Kidney (tissue), 14 donors: ENCODE results near the gene SWI5. TPM values are rescaled to one million over a fixed set of nuclear protein-coding genes. Genes with fewer than 3 reads are reported as not detected.

Experiments used
- DNase-seq, 5 donors: peaks; one replicate each; pipeline ENCODE4 v3.0.0-alpha.2; 2013 to 2020
- FAIRE-seq: peaks from 2 replicates; lab custom pipeline; 2012; peaks lifted over from hg19 to GRCh38; lab: Jason Lieb, UNC
- H3K27ac ChIP-seq, 2 donors: one replicate each; pipeline ENCODE4 v1.7.0; 2013; ENCODE audit warnings: low read depth in 2 of 2, low read length in 2 of 2, inconsistent platforms in 1 of 2
- H3K27me3 ChIP-seq: one replicate; pipeline ENCODE4 v1.7.1; 2013; ENCODE audit warnings: low read length, inconsistent platforms; ENCODE audit not compliant: control insufficient read depth, insufficient read depth
- H3K36me3 ChIP-seq, 3 donors: one replicate each; pipeline versions ENCODE4 v1.7.0 to v1.7.1; 2013; ENCODE audit warnings: low read length in 3 of 3, control low read depth in 1 of 3, inconsistent platforms in 1 of 3; ENCODE audit not compliant: insufficient read depth in 3 of 3, control insufficient read depth in 2 of 3
- H3K4me1 ChIP-seq, 3 donors: one replicate each; pipeline versions ENCODE4 v1.7.0 to v1.7.1; 2013; ENCODE audit warnings: low read length in 3 of 3, inconsistent platforms in 1 of 3, low read depth in 1 of 3; ENCODE audit not compliant: control insufficient read depth in 2 of 3, insufficient read depth in 2 of 3
- H3K4me3 ChIP-seq, 3 donors: one replicate each; pipeline versions ENCODE4 v1.7.0 to v1.8.1; 2013; ENCODE audit warnings: low read length in 3 of 3, control low read depth in 1 of 3, inconsistent platforms in 1 of 3
- H3K9ac ChIP-seq, 3 donors: one replicate each; pipeline versions ENCODE4 v1.7.0 to v1.7.1; 2013; ENCODE audit warnings: low read length in 3 of 3, control low read depth in 1 of 3, inconsistent platforms in 1 of 3
- H3K9me3 ChIP-seq, 3 donors: one replicate each; pipeline versions ENCODE4 v1.7.0 to v1.7.1; 2013; ENCODE audit warnings: low read length in 3 of 3, control low read depth in 1 of 3, inconsistent platforms in 1 of 3; ENCODE audit not compliant: control insufficient read depth in 2 of 3, insufficient read depth in 1 of 3
- CTCF ChIP-seq: IDR thresholded peaks from 3 replicates; pipeline ENCODE4 v1.5.1; 2012; ENCODE audit warnings: mild to moderate bottlenecking, moderate library complexity, borderline replicate concordance; ENCODE audit not compliant: insufficient read depth; ENCODE audit errors: extremely low read depth
- intact Hi-C: fragments of 100-400 bp; cut with DNase I; formaldehyde crosslinking; loops from one replicate; pipeline ENCODE4 v1.11.1; 2022
- polyA plus RNA-seq: library from polyadenylated mRNA; stranded (reverse); fragments of 350-450 nt; fragmentation: Illumina TruSeq; extraction: RNeasy Lipid Tissue Mini Kit (QIAGEN cat#74804); gene quantifications from one replicate; pipeline ENCODE4 v1.2.3, GENCODE V29; 2014; ENCODE audit warnings: low read depth, low replicate concordance; ENCODE audit not compliant: insufficient read depth
- total RNA-seq: library from RNA; stranded (reverse); fragmentation: NEBNext Ultra II Directional; extraction: Animal tissue kit (Norgen Biotek cat#: 25700); gene quantifications from one replicate; pipeline ENCODE4 v1.2.1, GENCODE V29; 2021
- donor health status: control.
- donor health status: control.
- donor health status: control.
- donor health status: control.
- donor health status: control.
- donor health status: DM: yes; HTN: yes; CAD: no.
- donor health status: Normal renal cell carcinoma (clear cell type).

Gene SWI5
- total and polyA plus RNA-seq, 2 donors from 2014 or later: 20.3 to 67.8 TPM

- Histone ChIP-seq H3K4me3 (no peak overlapping the region), H3K36me3 (peaks cover 5 to 43% (median 33%) of the 10 kb centered on the region in 3 donors)
- DNase-seq: peak in 1 of 5 donors; percentile 59
These were observed 18.2 kb upstream of the SWI5 start for GRCh38 chr9:128257907-128258306.

GRCh38 chr9:128258326-128258725, 17.8 kb upstream of the SWI5 start:
- FAIRE-seq (no peak), DNase-seq (peak in 1 of 5 donors; percentile 42)
- no peaks in the 10 kb centered on the region for H3K9me3 ChIP-seq
- TF ChIP-seq CTCF: no peak
- H3K27ac ChIP-seq: no peak overlapping the region
- H3K4me3 ChIP-seq: no peak overlapping the region
- no peaks in the 10 kb centered on the region for H3K27me3 ChIP-seq
- no peaks in the 10 kb centered on the region for H3K4me1 ChIP-seq
- intact Hi-C loops: no loop called here
- H3K36me3 ChIP-seq: peaks cover 5 to 45% (median 34%) of the 10 kb centered on the region in 3 donors
- H3K9ac ChIP-seq: no peak overlapping the region

More at GRCh38 chr9:128257907-128258306, 18.2 kb upstream of the SWI5 start:
- TF ChIP-seq CTCF: no peak
- no peak for FAIRE-seq
- intact Hi-C loops: no loop called here
- Histone ChIP-seq H3K9me3 (no peaks in the 10 kb centered on the region), H3K27ac (no peak overlapping the region), H3K9ac (no peak overlapping the region), H3K27me3 (no peaks in the 10 kb centered on the region), H3K4me1 (no peaks in the 10 kb centered on the region)

GRCh38 chr9:128259156-128259555, 16.9 kb upstream of the SWI5 start:
- Histone ChIP-seq H3K4me3 (no peak overlapping the region), H3K27me3 (no peaks in the 10 kb centered on the region), H3K27ac (no peak overlapping the region), H3K36me3 (peaks cover 5 to 45% (median 34%) of the 10 kb centered on the region in 3 donors), H3K4me1 (no peaks in the 10 kb centered on the region), H3K9ac (no peak overlapping the region), H3K9me3 (no peaks in the 10 kb centered on the region)
- TF ChIP-seq CTCF: no peak
- no peak for FAIRE-seq
- intact Hi-C loops: no loop called here
- DNase-seq: peak in 1 of 5 donors; percentile 48

- TF ChIP-seq CTCF: no peak
- Histone ChIP-seq H3K4me1 (no peaks in the 10 kb centered on the region), H3K4me3 (no peak overlapping the region), H3K9me3 (no peaks in the 10 kb centered on the region), H3K9ac (no peak overlapping the region), H3K27ac (no peak overlapping the region), H3K27me3 (no peaks in the 10 kb centered on the region), H3K36me3 (peaks cover 5 to 54% (median 41%) of the 10 kb centered on the region in 3 donors)
- intact Hi-C loops: no loop called here
- DNase-seq: peak in 1 of 5 donors; percentile 51
- FAIRE-seq: no peak
These were observed 15.7 kb upstream of the SWI5 start for GRCh38 chr9:128260340-128260739.
